GM21423 (cell line): ENCODE measurements around the gene ADAMTS5.

Source experiments
- ATAC-seq: cut with Tn5 transposase; IDR thresholded peaks from one replicate; pipeline ENCODE4 v1.9.1; 2021; ENCODE audit warnings: mild to moderate bottlenecking, moderate library complexity; ENCODE audit not compliant: unreplicated experiment

The ADAMTS5 gene

DNA sequence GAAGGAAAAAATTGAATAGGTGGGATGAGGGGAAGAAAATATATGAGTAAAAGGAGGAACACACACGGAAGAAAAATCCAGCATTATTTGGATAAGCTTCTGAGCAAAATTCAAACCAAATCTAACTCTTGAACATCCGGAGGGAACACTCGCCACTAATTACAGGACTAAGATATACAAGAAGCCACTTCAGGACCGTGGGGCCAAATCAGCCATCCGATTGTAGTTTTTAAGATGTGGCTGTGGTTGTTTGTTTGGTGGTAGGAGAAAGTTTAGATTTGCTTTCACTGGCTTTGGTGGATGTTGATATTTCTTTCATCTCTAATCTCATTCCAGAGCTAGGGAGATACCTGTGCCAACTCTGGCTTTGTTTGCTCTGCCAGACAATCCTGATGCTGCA is 78.0 kb downstream of the ADAMTS5 start:
- no peak for ATAC-seq

DNA sequence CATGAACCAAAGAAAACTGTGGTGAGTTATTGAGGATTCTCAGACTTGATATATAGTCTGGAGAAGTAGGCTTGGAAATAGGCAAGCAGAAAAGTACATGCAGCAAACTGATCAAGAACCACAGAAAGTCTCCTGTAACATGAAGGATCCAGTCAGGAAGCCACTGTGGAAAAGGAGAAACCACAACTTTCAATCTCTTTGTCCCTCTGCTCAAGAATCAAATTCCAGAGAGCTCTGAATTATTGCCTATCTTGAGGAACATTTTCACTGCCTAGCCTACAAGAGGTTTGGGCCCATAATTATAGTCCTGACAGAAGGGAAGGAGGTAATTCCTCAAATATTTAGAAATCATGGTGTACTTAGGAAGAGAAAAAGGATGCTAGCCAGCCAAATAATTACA is 78.6 kb downstream of the ADAMTS5 start:
- no peak for ATAC-seq

- ATAC-seq = no peak
Measured at GRCh38 chr21:26887251-26887650, 79.6 kb downstream of the ADAMTS5 start.

GRCh38 chr21:26884436-26884835 is 82.5 kb downstream of the ADAMTS5 start:
- no peak for ATAC-seq

- ATAC-seq = no peak
Measured at GRCh38 chr21:26883768-26884167, 83.1 kb downstream of the ADAMTS5 start.

DNA sequence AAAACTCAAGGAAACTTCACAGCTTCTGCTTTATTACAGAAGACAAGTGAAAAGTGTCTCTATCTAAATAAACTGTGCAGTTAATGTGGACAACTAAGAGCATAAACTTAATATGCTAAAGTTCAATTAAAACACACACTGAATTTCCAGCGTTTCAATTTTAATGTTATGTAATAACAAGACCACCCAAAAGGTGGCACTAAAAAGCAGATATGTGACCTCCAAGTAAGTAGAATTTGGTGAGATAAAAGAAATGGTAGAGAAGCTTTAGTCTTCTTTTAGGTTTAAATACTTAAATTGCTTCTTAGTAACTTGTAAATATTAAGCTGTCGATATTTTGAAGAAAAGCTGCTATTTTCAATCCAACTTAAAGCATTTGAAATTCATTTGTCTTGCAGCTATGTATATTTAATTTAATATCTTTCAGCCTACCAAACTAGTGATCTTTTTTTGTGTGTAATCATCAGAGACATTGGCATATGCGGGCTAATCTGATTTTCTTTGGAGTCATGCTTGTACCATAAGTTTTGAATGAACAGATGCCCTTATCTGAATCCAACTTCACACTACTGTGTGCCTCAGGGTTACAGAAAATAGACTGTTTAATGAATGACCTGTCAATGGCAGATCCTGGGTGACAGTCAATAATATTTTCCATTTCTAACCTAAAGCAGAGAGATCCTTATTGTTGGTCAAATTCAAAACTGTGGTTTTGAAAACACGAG is 85.2 kb downstream of the ADAMTS5 start:
- no peak for ATAC-seq

DNA sequence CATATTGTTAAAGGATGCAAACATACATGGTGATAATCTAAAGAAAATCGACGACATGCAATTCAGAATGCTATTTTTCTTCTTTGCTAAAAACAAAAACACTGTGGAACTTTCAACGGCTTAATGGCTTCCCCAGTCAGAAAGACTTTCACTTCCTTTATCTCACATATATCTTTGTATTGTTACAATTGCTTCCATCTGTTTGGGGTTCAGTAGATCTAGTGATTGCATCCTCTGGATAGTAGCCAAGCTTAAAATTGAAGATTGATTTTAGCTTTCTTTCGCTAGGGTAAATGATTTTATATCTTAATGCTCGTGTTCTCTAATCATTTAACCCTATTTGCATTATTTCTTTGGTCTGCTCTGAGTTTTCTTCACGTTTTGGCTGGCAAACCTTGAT is 89.9 kb downstream of the ADAMTS5 start:
- no peak for ATAC-seq

- ATAC-seq = no peak
Measured at GRCh38 chr21:26874347-26874746, 92.5 kb downstream of the ADAMTS5 start.
